Upper lobe of left lung (tissue), 4 donors: Measurements from ENCODE around the gene LRRC23.

Experiments
- CTCF ChIP-seq, 6 experiments: fragments of 450-650 bp in 4 of 6; fragments of 200-600 bp in 2 of 6; sonication (generic) in 2 of 6; IDR thresholded peaks; one replicate each; pipeline ENCODE4 v1.5.1; 2016 to 2019; ENCODE audit warnings: antibody characterized with exemption in 6 of 6
- EP300 ChIP-seq, 4 donors: sonication (generic); formaldehyde crosslinking; IDR thresholded peaks; one replicate each; pipeline ENCODE4 v1.5.1; 2017; ENCODE audit warnings: antibody characterized with exemption in 4 of 4, control low read depth in 2 of 4
- POLR2AphosphoS5 ChIP-seq, 2 donors: sonication (generic); formaldehyde crosslinking; IDR thresholded peaks; one replicate each; pipeline ENCODE4 v1.5.1; 2017; ENCODE audit warnings: antibody characterized with exemption in 2 of 2

GRCh38 chr12:6952121-6952862 is 47.7 kb downstream of the LRRC23 start:
- TF ChIP-seq CTCF (IDR thresholded peaks at IDR 0.05) (no peak), POLR2AphosphoS5 (IDR thresholded peaks at IDR 0.05) (no peak), EP300 (IDR thresholded peaks at IDR 0.05) (no peak)
